ENCODE data around the gene EHD3.

DNA sequence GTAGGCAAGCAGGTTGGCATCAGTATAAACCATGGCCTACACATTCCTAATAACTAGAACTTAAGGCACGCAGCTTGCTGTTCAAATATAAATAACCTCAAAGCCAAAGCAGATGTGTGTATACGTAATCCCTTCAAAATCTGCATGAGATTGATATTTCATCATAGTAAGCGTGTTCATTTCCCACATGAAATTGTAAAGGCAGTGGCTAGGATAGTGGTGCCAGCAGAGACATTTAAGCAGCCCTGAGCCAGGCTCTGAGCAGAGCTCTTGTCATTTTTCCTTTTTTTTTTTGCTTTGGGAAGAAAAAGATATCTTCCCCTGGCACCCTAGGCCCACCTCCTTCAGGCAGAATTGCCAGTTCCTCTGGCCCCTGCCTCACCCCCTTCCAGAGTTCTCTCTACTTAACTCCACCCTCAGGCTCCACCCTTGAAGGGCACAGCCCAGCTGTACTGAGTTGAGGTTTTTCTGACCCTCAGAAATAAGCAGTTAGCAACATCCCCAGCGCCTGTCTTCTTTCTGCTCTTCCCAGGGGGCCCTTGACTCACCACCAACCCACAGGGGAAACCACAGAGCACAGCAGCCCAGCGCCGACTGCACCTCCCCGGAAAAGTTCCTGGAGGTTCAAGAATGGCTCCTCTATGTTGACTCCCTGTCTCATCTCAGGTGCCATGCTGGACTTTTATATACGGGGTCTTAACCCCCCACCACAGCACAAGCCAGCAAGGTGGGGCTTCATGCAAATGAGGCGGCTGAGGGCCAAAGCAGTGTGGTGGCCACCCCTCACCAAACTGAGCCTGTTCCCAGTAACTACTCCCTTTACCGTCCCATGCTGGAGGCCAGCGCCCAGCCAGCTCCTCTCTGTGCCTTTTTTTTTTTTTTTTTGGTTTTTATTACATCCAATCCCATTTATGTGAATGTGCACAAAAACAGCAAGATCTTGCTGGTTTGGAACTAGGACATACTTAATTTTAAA, 84.7 kb downstream of the EHD3 start:
- TF ChIP-seq, protein P1, sequence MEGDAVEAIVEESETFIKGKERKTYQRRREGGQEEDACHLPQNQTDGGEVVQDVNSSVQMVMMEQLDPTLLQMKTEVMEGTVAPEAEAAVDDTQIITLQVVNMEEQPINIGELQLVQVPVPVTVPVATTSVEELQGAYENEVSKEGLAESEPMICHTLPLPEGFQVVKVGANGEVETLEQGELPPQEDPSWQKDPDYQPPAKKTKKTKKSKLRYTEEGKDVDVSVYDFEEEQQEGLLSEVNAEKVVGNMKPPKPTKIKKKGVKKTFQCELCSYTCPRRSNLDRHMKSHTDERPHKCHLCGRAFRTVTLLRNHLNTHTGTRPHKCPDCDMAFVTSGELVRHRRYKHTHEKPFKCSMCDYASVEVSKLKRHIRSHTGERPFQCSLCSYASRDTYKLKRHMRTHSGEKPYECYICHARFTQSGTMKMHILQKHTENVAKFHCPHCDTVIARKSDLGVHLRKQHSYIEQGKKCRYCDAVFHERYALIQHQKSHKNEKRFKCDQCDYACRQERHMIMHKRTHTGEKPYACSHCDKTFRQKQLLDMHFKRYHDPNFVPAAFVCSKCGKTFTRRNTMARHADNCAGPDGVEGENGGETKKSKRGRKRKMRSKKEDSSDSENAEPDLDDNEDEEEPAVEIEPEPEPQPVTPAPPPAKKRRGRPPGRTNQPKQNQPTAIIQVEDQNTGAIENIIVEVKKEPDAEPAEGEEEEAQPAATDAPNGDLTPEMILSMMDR (IDR thresholded peaks at IDR 0.05; ENCODE audit: insufficient read depth, low read length), result no peak
- TF ChIP-seq POLR2AphosphoS5 (IDR thresholded peaks at IDR 0.05; ENCODE audit: low read depth), result peak; percentile 62
- TF ChIP-seq, protein P2, sequence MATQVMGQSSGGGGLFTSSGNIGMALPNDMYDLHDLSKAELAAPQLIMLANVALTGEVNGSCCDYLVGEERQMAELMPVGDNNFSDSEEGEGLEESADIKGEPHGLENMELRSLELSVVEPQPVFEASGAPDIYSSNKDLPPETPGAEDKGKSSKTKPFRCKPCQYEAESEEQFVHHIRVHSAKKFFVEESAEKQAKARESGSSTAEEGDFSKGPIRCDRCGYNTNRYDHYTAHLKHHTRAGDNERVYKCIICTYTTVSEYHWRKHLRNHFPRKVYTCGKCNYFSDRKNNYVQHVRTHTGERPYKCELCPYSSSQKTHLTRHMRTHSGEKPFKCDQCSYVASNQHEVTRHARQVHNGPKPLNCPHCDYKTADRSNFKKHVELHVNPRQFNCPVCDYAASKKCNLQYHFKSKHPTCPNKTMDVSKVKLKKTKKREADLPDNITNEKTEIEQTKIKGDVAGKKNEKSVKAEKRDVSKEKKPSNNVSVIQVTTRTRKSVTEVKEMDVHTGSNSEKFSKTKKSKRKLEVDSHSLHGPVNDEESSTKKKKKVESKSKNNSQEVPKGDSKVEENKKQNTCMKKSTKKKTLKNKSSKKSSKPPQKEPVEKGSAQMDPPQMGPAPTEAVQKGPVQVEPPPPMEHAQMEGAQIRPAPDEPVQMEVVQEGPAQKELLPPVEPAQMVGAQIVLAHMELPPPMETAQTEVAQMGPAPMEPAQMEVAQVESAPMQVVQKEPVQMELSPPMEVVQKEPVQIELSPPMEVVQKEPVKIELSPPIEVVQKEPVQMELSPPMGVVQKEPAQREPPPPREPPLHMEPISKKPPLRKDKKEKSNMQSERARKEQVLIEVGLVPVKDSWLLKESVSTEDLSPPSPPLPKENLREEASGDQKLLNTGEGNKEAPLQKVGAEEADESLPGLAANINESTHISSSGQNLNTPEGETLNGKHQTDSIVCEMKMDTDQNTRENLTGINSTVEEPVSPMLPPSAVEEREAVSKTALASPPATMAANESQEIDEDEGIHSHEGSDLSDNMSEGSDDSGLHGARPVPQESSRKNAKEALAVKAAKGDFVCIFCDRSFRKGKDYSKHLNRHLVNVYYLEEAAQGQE (IDR thresholded peaks at IDR 0.05; ENCODE audit: insufficient replicate concordance, low read depth), result no peak
